Fibroblast of villous mesenchyme (primary cell): Measurements from ENCODE around the gene NAGLU. TPM values are rescaled to one million over a fixed set of nuclear protein-coding genes. Genes with fewer than 3 reads are reported as not detected.
"Not testable (repeated sequence)": the region's sequence is repeated elsewhere in the genome, so short reads cannot be mapped to it uniquely, and the experiment has no call there.

Experiments
- DNase-seq: peaks from one replicate; pipeline ENCODE4 v3.0.0-alpha.2; 2010; ENCODE audit warnings: low read depth
- H3K4me3 ChIP-seq: 2 replicates; pipeline ENCODE4 v1.5.1; 2011; ENCODE audit warnings: low read depth, mild to moderate bottlenecking, low read length
- total RNA-seq: library from RNA; depleted of rRNA; stranded (reverse); fragments of >200 nt; gene quantifications from 2 replicates; pipeline ENCODE4 v1.2.3, GENCODE V29; 2012
- TF ChIP-seq, protein P1 (sequence below): IDR thresholded peaks from 2 replicates; pipeline ENCODE4 v1.5.1; 2012; ENCODE audit warnings: low read depth, mild to moderate bottlenecking, low read length; ENCODE audit not compliant: insufficient read depth

The NAGLU gene
- total RNA-seq, 1 donor: 28.5 TPM

GRCh38 chr17:42554250-42555121 is 18.4 kb downstream of the NAGLU start:
- TF ChIP-seq, protein P1, sequence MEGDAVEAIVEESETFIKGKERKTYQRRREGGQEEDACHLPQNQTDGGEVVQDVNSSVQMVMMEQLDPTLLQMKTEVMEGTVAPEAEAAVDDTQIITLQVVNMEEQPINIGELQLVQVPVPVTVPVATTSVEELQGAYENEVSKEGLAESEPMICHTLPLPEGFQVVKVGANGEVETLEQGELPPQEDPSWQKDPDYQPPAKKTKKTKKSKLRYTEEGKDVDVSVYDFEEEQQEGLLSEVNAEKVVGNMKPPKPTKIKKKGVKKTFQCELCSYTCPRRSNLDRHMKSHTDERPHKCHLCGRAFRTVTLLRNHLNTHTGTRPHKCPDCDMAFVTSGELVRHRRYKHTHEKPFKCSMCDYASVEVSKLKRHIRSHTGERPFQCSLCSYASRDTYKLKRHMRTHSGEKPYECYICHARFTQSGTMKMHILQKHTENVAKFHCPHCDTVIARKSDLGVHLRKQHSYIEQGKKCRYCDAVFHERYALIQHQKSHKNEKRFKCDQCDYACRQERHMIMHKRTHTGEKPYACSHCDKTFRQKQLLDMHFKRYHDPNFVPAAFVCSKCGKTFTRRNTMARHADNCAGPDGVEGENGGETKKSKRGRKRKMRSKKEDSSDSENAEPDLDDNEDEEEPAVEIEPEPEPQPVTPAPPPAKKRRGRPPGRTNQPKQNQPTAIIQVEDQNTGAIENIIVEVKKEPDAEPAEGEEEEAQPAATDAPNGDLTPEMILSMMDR: no peak
- peak overlapping the region; percentile 78 for H3K4me3 ChIP-seq
- DNase-seq: peak; percentile 89

DNA sequence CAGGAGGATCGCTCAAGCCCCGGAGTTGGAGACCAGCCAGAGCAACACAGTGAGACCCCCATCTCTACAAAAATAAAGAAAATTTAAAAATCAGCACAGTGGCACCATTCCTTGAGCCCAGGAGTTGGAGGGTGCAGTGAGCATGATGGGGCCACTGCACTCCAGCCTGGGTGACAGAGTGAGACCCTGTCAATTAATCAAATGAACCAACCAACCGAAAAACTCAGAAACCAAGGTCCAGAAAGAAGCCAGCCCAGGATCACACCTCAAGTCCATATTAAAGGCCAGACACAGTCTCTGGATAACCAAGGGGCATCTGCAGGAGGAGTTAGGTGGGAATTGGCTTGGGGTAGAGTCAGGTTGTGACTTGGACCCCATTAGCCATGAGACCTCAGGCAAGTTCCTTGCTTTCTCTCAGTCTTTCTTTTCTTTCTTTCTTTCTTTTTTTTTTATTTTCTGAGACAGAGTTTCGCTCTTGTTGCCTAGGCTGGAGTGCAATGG is 19.1 kb downstream of the NAGLU start:
- TF ChIP-seq, protein P1: no peak
- H3K4me3 ChIP-seq: peak overlapping the region; percentile 78
- no peak for DNase-seq

DNA sequence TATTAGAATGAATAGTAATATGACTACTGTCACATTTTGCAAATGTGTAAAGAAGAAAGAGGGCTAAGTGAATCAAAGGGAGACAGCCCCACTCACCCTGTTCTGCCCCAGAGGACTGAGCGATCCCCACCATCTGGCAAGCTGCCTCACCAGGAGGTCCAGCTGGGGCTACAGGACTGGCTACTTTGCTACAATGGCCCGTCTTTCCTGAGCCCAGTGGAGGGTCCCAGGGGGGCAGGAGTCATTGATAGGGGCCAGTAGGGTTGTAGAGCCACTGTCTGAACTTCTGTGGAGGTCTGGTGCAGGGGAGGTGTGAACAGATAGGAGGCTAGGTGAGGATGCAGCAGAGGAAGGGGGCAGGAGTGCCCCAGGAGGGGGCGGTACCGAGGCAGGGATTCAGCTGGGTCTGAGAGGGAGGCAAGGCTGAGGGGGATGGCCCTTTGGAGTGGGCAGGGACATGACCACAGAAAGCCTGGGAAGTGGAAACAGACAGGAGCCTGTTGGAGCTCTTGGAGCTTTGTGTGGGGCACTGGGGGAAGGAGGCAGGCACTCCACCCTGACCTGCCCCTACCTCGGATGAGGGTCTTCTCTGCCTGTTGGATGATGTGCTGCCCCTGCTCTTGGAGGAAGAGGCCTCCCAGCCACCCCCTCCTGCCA is 20.0 kb downstream of the NAGLU start:
- H3K4me3 ChIP-seq, DNase-seq: not testable (repeated sequence)
- TF ChIP-seq, protein P1: peak; percentile 4

DNA sequence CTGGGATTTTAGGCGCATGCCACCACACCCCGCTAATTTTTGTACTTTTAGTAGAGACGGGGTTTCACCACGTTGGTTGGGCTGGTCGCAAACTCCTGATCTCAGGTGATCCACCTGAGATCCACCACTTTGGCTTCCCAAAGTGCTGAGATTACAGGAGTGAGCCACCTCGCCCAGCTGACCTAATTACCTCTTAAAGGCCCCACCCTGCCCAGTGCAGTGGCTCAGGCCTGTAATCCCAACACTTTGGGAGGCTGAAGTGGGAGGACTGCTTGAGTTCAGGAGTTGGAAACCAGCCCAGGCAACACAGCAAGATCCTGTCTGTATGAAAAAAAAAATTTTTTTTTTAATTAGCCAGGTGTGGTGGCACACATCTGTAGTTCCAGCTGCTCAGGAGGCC is 23.0 kb downstream of the NAGLU start:
- DNase-seq: no peak
- TF ChIP-seq, protein P1: no peak

GRCh38 chr17:42560246-42560645 is 24.2 kb downstream of the NAGLU start:
- TF ChIP-seq, protein P1: no peak
- no peak overlapping the region for H3K4me3 ChIP-seq
- no peak for DNase-seq

More for the DNA sequence above, 23.0 kb downstream of the NAGLU start:
- H3K4me3 ChIP-seq: no peak overlapping the region

DNA sequence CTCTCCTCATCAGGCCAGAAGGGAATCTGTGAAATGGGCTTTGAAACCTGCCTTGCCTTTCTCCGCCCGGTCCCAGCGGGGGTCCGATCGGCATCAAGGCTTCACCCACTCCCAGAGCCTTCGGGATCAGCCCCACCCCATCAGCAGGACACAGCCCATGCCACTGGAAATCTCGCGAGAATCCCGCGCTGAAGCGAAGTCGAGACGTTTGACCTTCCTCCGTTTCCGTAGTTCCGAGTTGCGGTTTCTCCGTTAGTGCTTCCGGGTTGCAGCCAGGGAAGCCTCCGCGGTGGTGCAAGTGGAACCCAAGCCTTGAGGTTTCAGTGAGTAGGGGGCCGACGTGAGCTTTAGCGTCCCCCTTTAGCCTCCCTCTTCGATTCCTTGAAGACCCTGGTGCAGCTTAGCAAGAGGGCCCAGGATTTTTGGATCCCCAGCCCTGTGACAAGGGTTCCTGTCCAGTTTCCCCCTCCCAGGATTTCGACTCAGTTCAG is 25.9 kb downstream of the NAGLU start, which contains the start of gene COASY:
COASY (plus strand) TSS at position 252 of the 491 bp plus-strand sequence. CDS start 475 bp downstream, outside the sequence.
- peak within 1 kb of the TSS; percentile 92 for H3K4me3 ChIP-seq
- TF ChIP-seq, protein P1: no peak
- peak; percentile 98 for DNase-seq
